ENCODE data around the gene XKR7. TPM values are rescaled to one million over a fixed set of nuclear protein-coding genes. Genes with fewer than 3 reads are reported as not detected.

XKR7 gene
- total RNA-seq, 1 donor from 2014 or later: not detected

- H3K27ac Mint-ChIP-seq (ENCODE audit: unreplicated experiment): no peak overlapping the region
- peaks cover 19% of the 10 kb centered on the region for H3K27me3 Mint-ChIP-seq (ENCODE audit: unreplicated experiment)
These were observed 4.6 kb downstream of the XKR7 start for GRCh38 chr20:31972471-31973021.

GRCh38 chr20:31974296-31974695 lies 6.3 kb downstream of the XKR7 start:
- Mint-ChIP-seq H3K4me1 (ENCODE audit: unreplicated experiment) (peaks cover 16% of the 10 kb centered on the region), H3K27ac (ENCODE audit: unreplicated experiment) (no peak overlapping the region), H3K9me3 (ENCODE audit: unreplicated experiment) (no peaks in the 10 kb centered on the region), H3K4me3 (ENCODE audit: unreplicated experiment) (no peak overlapping the region), H3K36me3 (ENCODE audit: unreplicated experiment) (no peaks in the 10 kb centered on the region), H3K27me3 (ENCODE audit: unreplicated experiment) (peaks cover 16% of the 10 kb centered on the region)
- DNase-seq (ENCODE audit: extremely low spot score, unreplicated experiment): no peak
- TF ChIP-seq CTCF (IDR thresholded peaks at IDR 0.05): no peak

More at GRCh38 chr20:31972471-31973021, 4.6 kb downstream of the XKR7 start:
- DNase-seq (ENCODE audit: extremely low spot score, unreplicated experiment): no peak
- Mint-ChIP-seq H3K36me3 (ENCODE audit: unreplicated experiment) (no peaks in the 10 kb centered on the region), H3K4me3 (ENCODE audit: unreplicated experiment) (no peak overlapping the region), H3K9me3 (ENCODE audit: unreplicated experiment) (no peaks in the 10 kb centered on the region), H3K4me1 (ENCODE audit: unreplicated experiment) (peaks cover 19% of the 10 kb centered on the region)
- no peak for TF ChIP-seq CTCF (IDR thresholded peaks at IDR 0.05)

- DNase-seq (ENCODE audit: extremely low spot score, unreplicated experiment): no peak
- Mint-ChIP-seq H3K27me3 (ENCODE audit: unreplicated experiment) (peaks cover 21% of the 10 kb centered on the region), H3K4me1 (ENCODE audit: unreplicated experiment) (peaks cover 16% of the 10 kb centered on the region), H3K9me3 (ENCODE audit: unreplicated experiment) (no peaks in the 10 kb centered on the region), H3K27ac (ENCODE audit: unreplicated experiment) (no peak overlapping the region), H3K36me3 (ENCODE audit: unreplicated experiment) (no peaks in the 10 kb centered on the region), H3K4me3 (ENCODE audit: unreplicated experiment) (no peak overlapping the region)
- no peak for TF ChIP-seq CTCF (IDR thresholded peaks at IDR 0.05)
These were observed 7.1 kb downstream of the XKR7 start for GRCh38 chr20:31974951-31975487.

- TF ChIP-seq CTCF (IDR thresholded peaks at IDR 0.05): no peak
- H3K36me3 Mint-ChIP-seq (ENCODE audit: unreplicated experiment): no peaks in the 10 kb centered on the region
- H3K27me3 Mint-ChIP-seq (ENCODE audit: unreplicated experiment): peaks cover 14% of the 10 kb centered on the region
- no peaks in the 10 kb centered on the region for H3K9me3 Mint-ChIP-seq (ENCODE audit: unreplicated experiment)
- H3K27ac Mint-ChIP-seq (ENCODE audit: unreplicated experiment): no peak overlapping the region
- no peak for DNase-seq (ENCODE audit: extremely low spot score, unreplicated experiment)
- H3K4me3 Mint-ChIP-seq (ENCODE audit: unreplicated experiment): no peak overlapping the region
- peaks cover 16% of the 10 kb centered on the region for H3K4me1 Mint-ChIP-seq (ENCODE audit: unreplicated experiment)
These were observed 7.9 kb downstream of the XKR7 start for GRCh38 chr20:31975874-31976273.

GRCh38 chr20:31977080-31977479 lies 9.1 kb downstream of the XKR7 start:
- no peak for TF ChIP-seq CTCF (IDR thresholded peaks at IDR 0.05)
- Mint-ChIP-seq H3K9me3 (ENCODE audit: unreplicated experiment) (no peaks in the 10 kb centered on the region), H3K27me3 (ENCODE audit: unreplicated experiment) (peaks cover 18% of the 10 kb centered on the region), H3K36me3 (ENCODE audit: unreplicated experiment) (no peaks in the 10 kb centered on the region), H3K4me1 (ENCODE audit: unreplicated experiment) (peaks cover 16% of the 10 kb centered on the region), H3K4me3 (ENCODE audit: unreplicated experiment) (no peak overlapping the region), H3K27ac (ENCODE audit: unreplicated experiment) (no peak overlapping the region)
- no peak for DNase-seq (ENCODE audit: extremely low spot score, unreplicated experiment)
